Stimulated activated CD4-positive, alpha-beta T cell treated with anti-CD3 and anti-CD28 coated beads, Interleukin-1b, Interleukin-23, amount 100 ng/mL, for 1 hour (primary cell): ENCODE measurements around the gene FAM3B.

Experiments used
- DNase-seq, 2 donors: peaks; one replicate each; pipeline ENCODE4 v3.0.0-alpha.2; 2020; ENCODE audit warnings: low read depth in 2 of 2

Gene FAM3B

DNA sequence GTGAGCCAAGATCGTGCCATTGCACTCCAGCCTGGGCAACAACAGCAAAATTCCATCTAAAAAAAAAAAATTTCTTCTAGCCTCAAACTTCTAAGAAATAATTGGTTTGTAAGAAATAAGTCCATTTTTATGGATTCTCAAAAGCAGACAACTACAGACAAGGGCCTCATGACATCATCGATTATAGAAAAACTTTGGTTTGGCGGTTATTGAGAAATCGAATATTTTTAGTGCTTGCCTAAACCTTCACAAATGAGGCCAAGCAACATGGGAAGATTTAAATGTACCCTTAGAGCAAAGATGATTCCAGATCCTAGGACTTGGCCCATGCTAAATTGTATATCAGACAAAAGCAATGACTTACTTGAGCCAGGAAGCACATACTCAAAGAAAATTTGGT lies 81.7 kb downstream of the FAM3B start:
- DNase-seq: no peak

- no peak for DNase-seq
Measured at GRCh38 chr21:41398831-41399230, 82.2 kb downstream of the FAM3B start.

DNA sequence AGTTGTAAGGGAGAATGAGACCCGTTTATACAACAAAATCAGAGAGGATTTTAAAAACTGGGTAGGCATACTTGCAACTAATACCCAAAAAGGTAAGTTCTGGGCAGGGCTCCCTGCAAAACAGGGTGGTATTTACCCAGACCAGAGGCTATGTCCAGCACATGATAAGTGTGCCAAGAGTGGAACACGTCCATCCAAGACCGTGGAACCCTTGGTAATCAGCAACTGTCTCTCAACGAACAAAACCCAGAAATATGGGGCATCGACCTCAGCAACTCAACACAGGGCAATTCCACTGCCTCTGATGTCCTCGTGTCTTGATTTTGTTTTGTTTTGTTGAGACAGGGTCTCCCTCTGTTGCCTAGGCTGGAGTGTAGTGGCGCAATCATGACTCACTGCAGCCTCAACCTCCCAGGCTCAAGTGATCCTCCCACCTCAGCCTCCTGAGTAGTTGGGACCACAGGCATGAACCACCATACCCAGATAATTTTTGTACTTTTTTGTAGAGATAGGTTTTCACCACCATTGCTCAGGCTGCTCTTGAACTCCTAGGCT lies 82.7 kb downstream of the FAM3B start:
- DNase-seq: no peak

DNA sequence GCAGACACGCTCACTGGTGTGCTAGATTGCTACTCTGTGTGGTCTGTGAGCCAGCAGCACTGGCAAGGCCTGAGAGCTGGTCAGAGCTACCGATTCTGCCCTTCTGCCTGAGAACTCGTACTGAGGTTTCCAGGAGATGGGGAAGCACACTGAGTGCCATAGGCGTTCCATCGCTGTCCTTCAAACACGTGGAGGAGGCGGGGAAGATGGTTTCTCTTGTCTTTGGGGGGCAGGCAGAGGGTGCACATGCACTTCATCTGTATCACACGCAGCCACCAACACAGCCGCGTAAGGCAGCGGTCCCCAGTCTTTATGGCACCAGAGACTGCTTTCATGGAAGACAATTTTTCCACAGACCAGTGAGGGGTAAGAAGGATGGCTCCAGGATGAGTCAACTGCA lies 85.6 kb downstream of the FAM3B start:
- no peak for DNase-seq

DNA sequence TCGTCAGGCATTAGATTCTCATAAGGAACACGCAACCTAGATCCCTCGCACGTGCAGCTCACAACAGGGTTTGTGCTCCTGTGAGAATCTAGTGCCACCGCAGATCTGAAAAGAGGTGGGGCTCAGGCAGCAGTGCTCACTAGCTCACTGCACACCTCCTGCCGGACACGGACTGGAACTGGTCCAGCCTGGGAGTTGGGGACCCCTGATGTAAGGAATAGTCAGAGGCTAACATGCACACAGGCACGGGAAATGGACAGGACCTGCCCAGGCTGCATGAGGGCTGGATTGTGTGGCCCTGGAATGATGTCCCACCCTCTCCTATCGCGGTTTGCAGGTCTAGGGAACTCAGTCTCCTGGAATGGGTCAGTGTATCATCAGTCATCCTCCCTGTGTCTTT lies 86.2 kb downstream of the FAM3B start:
- no peak for DNase-seq

DNA sequence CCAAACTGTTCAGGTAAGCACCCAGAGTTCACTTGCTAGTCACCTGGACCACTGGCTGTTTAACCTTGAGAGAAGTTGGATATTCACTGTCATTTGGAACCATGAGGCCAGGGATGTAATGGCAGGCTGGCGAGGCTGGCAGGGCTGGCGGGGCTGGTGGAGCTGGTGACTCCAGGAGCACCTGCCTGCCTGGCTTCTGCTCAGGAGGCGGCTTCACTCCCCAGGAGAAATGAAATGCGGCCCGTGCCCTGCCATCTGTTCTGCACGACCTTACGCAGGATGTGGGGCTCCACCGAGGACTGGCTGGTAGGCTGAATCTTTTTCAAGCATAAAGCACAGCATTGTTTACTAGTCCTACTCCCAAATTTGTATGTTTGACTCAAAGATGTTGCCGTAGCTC lies 86.7 kb downstream of the FAM3B start:
- DNase-seq: no peak

GRCh38 chr21:41403966-41404365 lies 87.4 kb downstream of the FAM3B start:
- DNase-seq: no peak

DNA sequence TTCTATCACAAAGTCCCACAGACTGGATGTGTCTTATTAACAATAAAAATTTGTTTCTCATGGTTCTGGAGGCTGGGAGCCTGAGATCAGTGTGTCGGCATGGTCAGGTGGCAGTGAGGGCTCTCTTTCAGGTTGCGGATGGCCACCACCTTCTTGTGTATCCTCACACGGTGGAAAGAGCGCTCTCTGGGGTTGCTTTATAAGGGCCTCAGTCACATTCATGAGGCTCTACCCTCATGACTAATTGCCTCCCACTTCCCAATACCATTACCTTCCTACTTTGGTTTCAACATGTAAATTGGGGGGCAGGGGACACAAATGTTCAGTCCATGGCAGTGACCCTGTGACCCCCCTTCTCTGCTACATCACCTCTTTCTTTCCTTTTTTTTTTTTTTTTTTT lies 88.7 kb downstream of the FAM3B start:
- no peak for DNase-seq

DNA sequence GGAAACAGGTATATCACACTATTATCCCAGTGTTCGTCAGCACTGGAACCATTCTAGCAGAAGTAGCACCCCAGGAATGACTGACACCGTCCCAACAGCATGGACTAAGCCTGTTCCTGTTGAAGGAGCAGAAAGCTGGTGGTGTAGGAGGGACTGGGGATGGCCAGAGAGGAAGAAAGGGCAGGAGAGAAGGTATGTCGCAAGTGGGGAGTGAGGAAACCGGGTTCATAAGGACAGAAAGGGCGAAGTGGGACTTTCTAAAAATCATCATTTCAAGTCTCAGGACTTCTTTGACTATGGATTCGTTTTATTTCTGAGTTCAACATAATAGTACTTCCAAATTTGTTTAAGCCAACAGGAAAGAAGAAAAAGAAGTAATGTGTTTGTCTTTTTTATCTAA lies 89.7 kb downstream of the FAM3B start:
- DNase-seq: no peak
